ENCODE results near the gene NHLRC2.
"Not testable (repeated sequence)": the region's sequence is repeated elsewhere in the genome, so short reads cannot be mapped to it uniquely, and the experiment has no call there.

Gene NHLRC2

DNA sequence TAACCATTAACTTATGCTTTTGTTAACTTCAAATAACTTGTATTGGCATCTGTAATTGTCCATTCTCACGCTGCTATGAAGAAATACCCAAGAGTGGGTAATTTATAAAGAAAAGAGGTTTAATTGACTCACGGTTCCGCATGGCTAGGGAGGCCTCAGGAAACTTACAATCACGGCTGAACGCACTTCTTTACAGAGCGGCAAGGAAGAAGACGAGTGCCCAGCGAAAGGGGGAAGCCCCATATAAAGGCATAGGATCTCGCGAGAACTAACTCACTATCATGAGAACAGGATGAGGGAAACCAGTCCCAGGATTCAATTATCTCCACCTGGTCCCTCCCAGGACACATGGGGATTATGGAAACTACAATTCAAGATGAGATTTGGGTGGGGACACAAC, 25.9 kb upstream of the NHLRC2 start:
- H3K4me1 ChIP-seq (ENCODE audit: control insufficient read depth, insufficient read depth, low read length, unreplicated experiment); H2AFZ ChIP-seq (ENCODE audit: low read length, unreplicated experiment); H3K4me3 ChIP-seq (ENCODE audit: low read depth, low read length); H3K27me3 ChIP-seq (ENCODE audit: insufficient read depth, low read length); H3K79me2 ChIP-seq (ENCODE audit: control insufficient read depth, insufficient read depth, low read length, unreplicated experiment); H3K27ac ChIP-seq (ENCODE audit: low read depth, low read length); H3K36me3 ChIP-seq (ENCODE audit: insufficient read depth, low read length): not testable (repeated sequence)

DNA sequence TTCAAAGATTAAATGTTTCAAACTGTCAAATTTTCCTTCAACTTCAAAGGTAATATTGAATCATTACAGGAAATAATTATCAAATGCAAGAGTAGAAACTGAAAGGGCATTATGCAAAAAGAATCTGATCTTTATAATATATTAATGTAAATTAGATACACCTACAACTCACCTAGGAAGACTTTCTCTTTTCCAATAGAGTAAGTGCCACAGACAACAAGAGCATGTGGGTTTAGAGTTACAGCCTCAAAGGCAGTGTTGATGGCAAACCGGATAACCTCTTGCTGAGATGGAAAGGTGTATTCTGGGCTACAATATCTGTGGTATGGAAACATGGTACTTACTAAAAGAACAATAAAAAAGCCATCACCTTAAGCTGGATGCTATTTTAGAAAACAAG, 12.3 kb upstream of the NHLRC2 start:
- Histone ChIP-seq H3K36me3 (ENCODE audit: insufficient read depth, low read length) (peaks cover 15% of the 10 kb centered on the region; the same call in 1 of the 2 replicates), H3K79me2 (ENCODE audit: control insufficient read depth, insufficient read depth, low read length, unreplicated experiment) (no peaks in the 10 kb centered on the region), H3K27ac (ENCODE audit: low read depth, low read length) (no peak overlapping the region), H2AFZ (ENCODE audit: low read length, unreplicated experiment) (no peak overlapping the region), H3K4me1 (ENCODE audit: control insufficient read depth, insufficient read depth, low read length, unreplicated experiment) (no peaks in the 10 kb centered on the region), H3K4me3 (ENCODE audit: low read depth, low read length) (no peak overlapping the region), H3K27me3 (ENCODE audit: insufficient read depth, low read length) (no peaks in the 10 kb centered on the region)

DNA sequence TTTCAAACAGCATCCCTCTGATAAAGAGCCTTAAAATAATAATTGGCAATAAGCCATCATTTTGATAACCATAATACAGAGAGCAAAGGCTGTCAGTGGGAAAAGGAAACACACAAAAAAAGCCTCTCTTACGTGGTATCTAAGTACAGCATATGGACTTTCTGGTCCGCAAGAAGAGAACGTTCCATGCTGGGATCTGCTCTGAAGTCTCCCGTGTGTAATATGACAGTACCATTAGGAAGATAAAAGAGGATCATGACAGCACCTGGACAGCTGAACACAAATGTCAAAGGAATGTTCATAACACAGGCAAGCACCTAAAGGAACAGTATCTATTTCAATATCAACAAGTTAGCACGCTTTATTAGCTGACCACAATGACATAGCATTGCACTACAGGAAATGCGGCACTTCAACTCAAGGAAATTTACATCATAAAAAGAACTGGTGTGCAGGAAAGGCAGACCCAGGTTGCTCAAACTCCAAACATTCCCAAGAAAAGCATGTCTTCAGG, 10.4 kb upstream of the NHLRC2 start:
- no peak overlapping the region for H3K4me3 ChIP-seq (ENCODE audit: low read depth, low read length)
- H2AFZ ChIP-seq (ENCODE audit: low read length, unreplicated experiment), result no peak overlapping the region
- H3K27ac ChIP-seq (ENCODE audit: low read depth, low read length), result no peak overlapping the region
- no peaks in the 10 kb centered on the region for H3K79me2 ChIP-seq (ENCODE audit: control insufficient read depth, insufficient read depth, low read length, unreplicated experiment)
- no peaks in the 10 kb centered on the region for H3K27me3 ChIP-seq (ENCODE audit: insufficient read depth, low read length)
- H3K36me3 ChIP-seq (ENCODE audit: insufficient read depth, low read length), result peaks cover 15% of the 10 kb centered on the region; the same call in 1 of the 2 replicates
- H3K4me1 ChIP-seq (ENCODE audit: control insufficient read depth, insufficient read depth, low read length, unreplicated experiment), result no peaks in the 10 kb centered on the region

DNA sequence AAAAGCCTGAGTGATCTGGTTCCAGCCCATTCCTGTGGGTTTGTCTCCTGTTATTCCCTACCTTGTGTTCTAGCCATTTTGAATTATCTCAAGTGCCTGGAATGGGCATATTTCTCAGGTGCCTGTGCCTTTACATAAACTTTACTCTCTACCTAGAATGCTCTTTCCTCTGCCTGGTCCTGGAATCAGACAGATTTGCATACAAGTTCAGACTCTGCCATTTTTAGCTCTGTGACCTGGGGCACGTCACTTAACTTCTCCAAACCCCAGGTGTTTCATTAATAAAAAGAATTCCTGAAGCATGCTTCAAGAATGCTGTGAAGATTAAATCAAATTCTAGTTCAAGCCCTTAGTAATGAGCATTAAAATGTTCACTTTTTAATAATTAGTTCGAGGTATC, 8.4 kb upstream of the NHLRC2 start:
- Histone ChIP-seq H3K4me3 (ENCODE audit: low read depth, low read length) (no peak overlapping the region), H3K4me1 (ENCODE audit: control insufficient read depth, insufficient read depth, low read length, unreplicated experiment) (no peaks in the 10 kb centered on the region), H3K36me3 (ENCODE audit: insufficient read depth, low read length) (peaks cover 21% of the 10 kb centered on the region; the same call in 1 of the 2 replicates), H3K27ac (ENCODE audit: low read depth, low read length) (no peak overlapping the region), H3K79me2 (ENCODE audit: control insufficient read depth, insufficient read depth, low read length, unreplicated experiment) (no peaks in the 10 kb centered on the region), H2AFZ (ENCODE audit: low read length, unreplicated experiment) (no peak overlapping the region), H3K27me3 (ENCODE audit: insufficient read depth, low read length) (no peaks in the 10 kb centered on the region)

DNA sequence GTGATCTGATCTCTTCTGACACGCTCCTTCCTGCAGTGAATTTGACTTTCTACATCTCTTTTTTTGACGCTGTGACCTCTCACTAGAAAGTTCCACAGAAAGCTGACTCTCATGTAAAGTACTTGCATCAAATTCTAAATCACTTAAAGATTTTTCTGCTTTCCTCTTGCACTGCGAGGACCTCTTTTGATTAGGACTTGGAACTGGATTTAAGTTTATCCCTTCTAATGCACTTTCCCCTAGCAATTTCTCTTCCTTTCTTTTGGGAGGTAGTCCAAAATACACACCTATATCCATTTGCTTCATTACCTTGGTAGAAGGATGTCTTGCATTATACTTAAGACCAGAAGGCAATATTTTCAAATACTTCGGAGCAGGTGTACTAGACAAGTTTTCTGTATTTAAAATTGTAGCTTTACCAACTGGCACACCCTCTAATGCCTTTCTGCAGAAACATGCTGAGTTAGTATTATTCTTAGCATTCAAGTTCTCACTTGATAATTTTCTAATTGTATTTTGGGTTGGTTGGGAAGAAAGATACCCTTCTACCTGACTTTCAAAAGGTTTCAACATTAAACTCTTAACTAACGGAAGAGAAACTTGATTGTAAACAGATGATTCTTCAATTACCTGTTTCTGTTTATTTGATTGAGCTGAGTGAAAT, 5.2 kb upstream of the NHLRC2 start:
- no peaks in the 10 kb centered on the region for H3K27me3 ChIP-seq (ENCODE audit: insufficient read depth, low read length)
- peaks cover 8% of the 10 kb centered on the region for H3K4me1 ChIP-seq (ENCODE audit: control insufficient read depth, insufficient read depth, low read length, unreplicated experiment)
- no peak overlapping the region for H3K4me3 ChIP-seq (ENCODE audit: low read depth, low read length)
- H3K27ac ChIP-seq (ENCODE audit: low read depth, low read length), result no peak overlapping the region
- peaks cover 4% of the 10 kb centered on the region for H3K79me2 ChIP-seq (ENCODE audit: control insufficient read depth, insufficient read depth, low read length, unreplicated experiment)
- no peak overlapping the region for H2AFZ ChIP-seq (ENCODE audit: low read length, unreplicated experiment)
- peaks cover 13% of the 10 kb centered on the region; the same call in 1 of the 2 replicates for H3K36me3 ChIP-seq (ENCODE audit: insufficient read depth, low read length)

DNA sequence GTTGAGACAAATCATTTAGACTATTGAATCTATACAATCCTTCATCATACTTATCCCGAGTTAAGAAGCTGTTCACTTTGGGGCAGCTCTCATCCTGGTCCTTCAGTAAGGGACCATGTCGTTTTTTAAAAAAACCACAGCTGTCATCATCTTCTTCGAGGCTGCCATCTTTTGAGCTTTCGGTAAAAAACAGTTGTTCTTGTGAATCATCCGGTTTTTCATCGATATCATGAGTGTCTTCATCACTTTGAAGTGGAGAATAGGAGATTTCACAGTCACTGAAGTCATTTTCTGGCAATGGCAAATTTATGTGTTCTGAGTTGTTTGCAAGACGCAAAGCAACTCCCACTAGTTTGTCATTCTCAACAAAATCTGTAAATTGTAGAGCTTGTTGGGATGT, 4.5 kb upstream of the NHLRC2 start:
- Histone ChIP-seq H3K79me2 (ENCODE audit: control insufficient read depth, insufficient read depth, low read length, unreplicated experiment) (peaks cover 6% of the 10 kb centered on the region), H3K36me3 (ENCODE audit: insufficient read depth, low read length) (peaks cover 11% of the 10 kb centered on the region; the same call in 1 of the 2 replicates), H3K27me3 (ENCODE audit: insufficient read depth, low read length) (no peaks in the 10 kb centered on the region), H3K4me3 (ENCODE audit: low read depth, low read length) (no peak overlapping the region), H2AFZ (ENCODE audit: low read length, unreplicated experiment) (no peak overlapping the region), H3K27ac (ENCODE audit: low read depth, low read length) (no peak overlapping the region), H3K4me1 (ENCODE audit: control insufficient read depth, insufficient read depth, low read length, unreplicated experiment) (peaks cover 8% of the 10 kb centered on the region)

DNA sequence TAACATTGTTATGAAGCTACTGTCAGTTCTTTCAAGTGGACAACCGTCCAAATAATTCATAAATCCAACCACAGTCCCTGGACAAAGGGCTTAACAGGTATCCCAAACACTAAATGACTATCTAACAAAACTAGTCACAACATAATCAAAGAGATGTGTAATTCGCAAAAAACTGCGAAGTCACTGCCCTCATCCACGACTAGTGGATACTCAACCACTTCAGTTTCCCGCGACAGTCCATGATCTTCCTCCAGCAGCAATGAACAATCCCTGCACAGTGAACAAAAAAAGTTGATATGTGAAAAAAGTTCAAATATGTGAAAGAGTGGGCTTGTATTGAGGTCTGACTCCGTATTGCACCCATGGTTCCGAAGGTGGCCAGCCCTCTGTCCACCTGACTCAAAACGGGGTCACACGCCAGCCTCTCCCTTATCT, 866 bp upstream of the NHLRC2 start:
- H3K27ac ChIP-seq (ENCODE audit: low read depth, low read length), result no peak overlapping the region
- H3K27me3 ChIP-seq (ENCODE audit: insufficient read depth, low read length), result no peaks in the 10 kb centered on the region
- peaks cover 32% of the 10 kb centered on the region for H3K79me2 ChIP-seq (ENCODE audit: control insufficient read depth, insufficient read depth, low read length, unreplicated experiment)
- peaks cover 29% of the 10 kb centered on the region for H3K4me1 ChIP-seq (ENCODE audit: control insufficient read depth, insufficient read depth, low read length, unreplicated experiment)
- peaks cover 6% of the 10 kb centered on the region; the same call in 1 of the 2 replicates for H3K36me3 ChIP-seq (ENCODE audit: insufficient read depth, low read length)
- peak overlapping the region; percentile 85 for H3K4me3 ChIP-seq (ENCODE audit: low read depth, low read length)
- peak overlapping the region; percentile 97 for H2AFZ ChIP-seq (ENCODE audit: low read length, unreplicated experiment)

DNA sequence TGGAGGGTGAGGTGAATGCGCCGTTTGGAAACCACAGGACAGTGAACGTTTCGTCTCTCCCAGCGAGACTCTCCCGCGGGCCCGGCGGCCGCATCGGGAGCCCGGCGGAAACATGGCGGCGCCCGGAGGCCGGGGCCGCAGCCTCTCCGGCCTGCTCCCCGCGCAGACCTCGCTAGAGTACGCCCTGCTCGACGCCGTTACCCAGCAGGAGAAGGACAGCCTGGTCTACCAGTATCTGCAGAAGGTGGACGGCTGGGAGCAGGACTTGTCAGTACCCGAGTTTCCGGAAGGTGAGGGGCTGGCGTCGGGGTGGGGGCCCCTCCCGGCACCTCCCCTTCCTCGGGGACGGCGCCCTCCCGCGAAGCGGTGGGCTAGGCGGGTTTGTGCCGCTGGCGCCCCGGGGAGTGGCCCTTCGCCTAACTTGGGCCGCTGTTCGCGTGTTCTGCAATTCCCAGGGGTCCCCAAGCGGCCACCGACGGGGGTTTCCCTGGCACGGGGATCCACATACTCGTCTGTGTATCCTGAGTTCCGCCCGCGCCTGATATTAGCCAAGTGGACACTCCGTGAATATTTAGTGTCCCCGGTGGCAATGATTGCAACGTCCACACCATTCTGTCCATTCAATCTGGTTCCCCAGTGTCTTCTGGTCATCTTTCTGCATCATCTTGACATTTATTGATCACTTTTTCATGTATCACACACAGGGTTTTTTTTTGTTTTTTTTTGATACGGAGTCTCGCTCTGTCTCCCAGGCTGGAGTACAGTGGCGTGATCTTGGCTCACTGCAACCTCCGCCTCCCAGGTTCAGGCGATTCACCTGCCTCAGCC, 514 bp downstream of the NHLRC2 start:
- peak overlapping the region; percentile 97 for H2AFZ ChIP-seq (ENCODE audit: low read length, unreplicated experiment)
- H3K36me3 ChIP-seq (ENCODE audit: insufficient read depth, low read length), result peaks cover 15% of the 10 kb centered on the region
- peak overlapping the region; percentile 85 for H3K4me3 ChIP-seq (ENCODE audit: low read depth, low read length)
- H3K27ac ChIP-seq (ENCODE audit: low read depth, low read length), result peak overlapping the region; percentile 58
- peaks cover 32% of the 10 kb centered on the region for H3K79me2 ChIP-seq (ENCODE audit: control insufficient read depth, insufficient read depth, low read length, unreplicated experiment)
- H3K27me3 ChIP-seq (ENCODE audit: insufficient read depth, low read length), result no peaks in the 10 kb centered on the region
- H3K4me1 ChIP-seq (ENCODE audit: control insufficient read depth, insufficient read depth, low read length, unreplicated experiment), result peaks cover 32% of the 10 kb centered on the region

DNA sequence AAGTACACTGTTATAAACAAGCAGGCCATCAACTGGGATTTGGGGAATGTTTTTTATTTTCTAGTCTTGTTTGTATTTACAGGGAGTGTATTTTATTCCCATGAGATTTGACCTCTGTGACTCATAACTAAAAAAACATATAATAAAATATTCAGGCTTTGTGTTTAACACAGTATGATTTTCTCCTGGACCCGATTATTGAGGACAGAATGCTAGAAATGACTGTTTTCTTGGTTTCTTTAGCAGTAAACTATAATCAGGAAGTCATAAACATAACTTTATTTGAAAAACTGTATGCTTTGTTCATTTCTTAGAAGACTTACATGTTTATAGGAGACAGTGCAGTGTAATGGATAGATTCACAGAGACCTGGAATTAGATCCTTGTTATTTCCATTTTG, 2.1 kb downstream of the NHLRC2 start:
- peaks cover 32% of the 10 kb centered on the region for H3K79me2 ChIP-seq (ENCODE audit: control insufficient read depth, insufficient read depth, low read length, unreplicated experiment)
- peak overlapping the region; percentile 85 for H3K4me3 ChIP-seq (ENCODE audit: low read depth, low read length)
- peak overlapping the region; percentile 58 for H3K27ac ChIP-seq (ENCODE audit: low read depth, low read length)
- peaks cover 26% of the 10 kb centered on the region for H3K36me3 ChIP-seq (ENCODE audit: insufficient read depth, low read length)
- no peaks in the 10 kb centered on the region for H3K27me3 ChIP-seq (ENCODE audit: insufficient read depth, low read length)
- H2AFZ ChIP-seq (ENCODE audit: low read length, unreplicated experiment), result no peak overlapping the region
- H3K4me1 ChIP-seq (ENCODE audit: control insufficient read depth, insufficient read depth, low read length, unreplicated experiment), result peaks cover 32% of the 10 kb centered on the region

DNA sequence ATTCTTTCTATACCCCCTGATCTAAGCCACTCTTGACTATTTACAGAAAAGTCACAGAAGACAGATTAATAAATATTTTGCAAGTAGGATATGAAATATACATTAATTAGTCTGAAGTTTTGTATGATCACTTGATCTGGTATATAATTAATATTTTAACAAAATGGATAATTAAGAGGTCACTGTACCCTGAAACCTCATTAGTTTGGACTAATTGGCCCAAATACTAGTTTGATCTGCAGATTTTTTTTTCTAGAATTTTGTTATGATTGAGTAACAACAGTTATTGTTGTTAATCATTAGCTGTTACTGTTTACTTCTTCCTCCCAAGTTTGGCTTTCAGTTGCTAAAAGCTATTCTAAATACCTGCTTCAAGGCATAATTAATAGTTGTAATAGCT, 2.7 kb downstream of the NHLRC2 start:
- Histone ChIP-seq H3K27ac (ENCODE audit: low read depth, low read length) (no peak overlapping the region), H3K36me3 (ENCODE audit: insufficient read depth, low read length) (peaks cover 26% of the 10 kb centered on the region), H2AFZ (ENCODE audit: low read length, unreplicated experiment) (no peak overlapping the region), H3K4me3 (ENCODE audit: low read depth, low read length) (peak overlapping the region; percentile 85; the same call in 1 of the 2 replicates), H3K79me2 (ENCODE audit: control insufficient read depth, insufficient read depth, low read length, unreplicated experiment) (peaks cover 32% of the 10 kb centered on the region), H3K27me3 (ENCODE audit: insufficient read depth, low read length) (no peaks in the 10 kb centered on the region), H3K4me1 (ENCODE audit: control insufficient read depth, insufficient read depth, low read length, unreplicated experiment) (peaks cover 32% of the 10 kb centered on the region)
